PC-9 (cell line): ENCODE data around the gene DNMT3A. TPM values are rescaled to one million over a fixed set of nuclear protein-coding genes. Genes with fewer than 3 reads are reported as not detected.

Experiments used
- BruUV-seq: library from RNA; stranded (reverse); fragments of 400-500 nt; replicated peaks from 2 replicates; lab custom pipeline; 2021; lab: Mats Ljungman, UMichigan
- CTCF ChIA-PET: fragments of 300-600 bp; sonication (Branson Sonifier 250); formaldehyde crosslinking; loops from one replicate; lab custom pipeline; 2022; ENCODE audit warnings: antibody characterized with exemption; lab: Charles Lee
- POLR2A ChIA-PET: fragments of 300-600 bp; sonication (Branson Sonifier 250); formaldehyde crosslinking; loops from one replicate; lab custom pipeline; 2022; ENCODE audit warnings: antibody characterized with exemption; ENCODE audit not compliant: unreplicated experiment; lab: Charles Lee
- DNase-seq, 2 experiments: peaks; one replicate each; pipeline versions ENCODE4 v3.0.0 to v3.0.0-alpha.2; 2015 to 2022; ENCODE audit warnings: mixed read lengths in 1 of 2
- H2AFZ ChIP-seq: fragments of 200-600 bp; sonication (generic); 2 replicates; pipeline ENCODE4 v1.8.1; 2017; ENCODE audit warnings: antibody characterized with exemption
- H3F3A ChIP-seq: fragments of 200-600 bp; sonication (generic); 2 replicates; pipeline ENCODE4 v1.8.1; 2017; ENCODE audit warnings: antibody characterized with exemption, mild to moderate bottlenecking, low read depth; ENCODE audit not compliant: insufficient read depth
- H3K27ac ChIP-seq: fragments of 200-600 bp; sonication (generic); 2 replicates; pipeline ENCODE4 v1.6.1; 2016; ENCODE audit warnings: mixed run types
- H3K27me3 ChIP-seq: fragments of 200-600 bp; sonication (generic); 2 replicates; pipeline ENCODE4 v1.6.1; 2016; ENCODE audit warnings: low read depth, mixed run types; ENCODE audit not compliant: insufficient read depth
- H3K36me3 ChIP-seq: fragments of 200-600 bp; sonication (generic); 2 replicates; pipeline ENCODE4 v1.6.1; 2016; ENCODE audit warnings: low read depth, mixed run types
- H3K4me1 ChIP-seq: fragments of 200-600 bp; sonication (generic); replicated peaks from 2 replicates; pipeline ENCODE4 v1.6.1; 2016; ENCODE audit warnings: mixed run types; ENCODE audit not compliant: insufficient read depth
- H3K4me2 ChIP-seq: fragments of 200-600 bp; sonication (generic); 2 replicates; pipeline ENCODE4 v1.6.1; 2017; ENCODE audit warnings: mixed run types
- H3K4me3 ChIP-seq: fragments of 200-600 bp; sonication (generic); 2 replicates; pipeline ENCODE4 v1.6.1; 2016; ENCODE audit warnings: mixed run types
- H3K79me2 ChIP-seq: fragments of 200-600 bp; sonication (generic); 2 replicates; pipeline ENCODE4 v1.6.1; 2017; ENCODE audit warnings: low read depth, mixed run types
- H3K9me2 ChIP-seq: fragments of 200-600 bp; sonication (generic); 2 replicates; pipeline ENCODE4 v1.8.1; 2017; ENCODE audit warnings: mild to moderate bottlenecking; ENCODE audit not compliant: insufficient read depth
- H3K9me3 ChIP-seq: fragments of 200-600 bp; sonication (generic); 2 replicates; pipeline ENCODE4 v1.8.1; 2016; ENCODE audit warnings: low read depth; ENCODE audit not compliant: insufficient read depth
- H4K20me1 ChIP-seq: fragments of 200-600 bp; sonication (generic); 2 replicates; pipeline ENCODE4 v1.8.1; 2017; ENCODE audit not compliant: insufficient read depth
- EZH2 ChIP-seq: fragments of 200-600 bp; sonication (generic); IDR thresholded peaks from 2 replicates; pipeline ENCODE4 v1.8.0; 2017; ENCODE audit warnings: antibody characterized with exemption, low read depth
- intact Hi-C: fragments of 100-400 bp; cut with micrococcal nuclease; formaldehyde crosslinking; loops from one replicate; pipeline ENCODE4 v1.10.0; 2022; ENCODE audit not compliant: unreplicated experiment
- total RNA-seq: library from RNA; stranded (reverse); gene quantifications from 2 replicates; pipeline ENCODE4 v1.2.3, GENCODE V29; 2021
- TF ChIP-seq, protein P1 (sequence below): fragments of 200-600 bp; sonication (generic); conservative IDR thresholded peaks from 2 replicates; pipeline ENCODE4 v1.6.1; 2017; ENCODE audit warnings: mixed run types, antibody characterized with exemption, mild to moderate bottlenecking, moderate library complexity

DNMT3A gene
- total RNA-seq, 1 experiment from 2014 or later = 38.9 TPM

DNA sequence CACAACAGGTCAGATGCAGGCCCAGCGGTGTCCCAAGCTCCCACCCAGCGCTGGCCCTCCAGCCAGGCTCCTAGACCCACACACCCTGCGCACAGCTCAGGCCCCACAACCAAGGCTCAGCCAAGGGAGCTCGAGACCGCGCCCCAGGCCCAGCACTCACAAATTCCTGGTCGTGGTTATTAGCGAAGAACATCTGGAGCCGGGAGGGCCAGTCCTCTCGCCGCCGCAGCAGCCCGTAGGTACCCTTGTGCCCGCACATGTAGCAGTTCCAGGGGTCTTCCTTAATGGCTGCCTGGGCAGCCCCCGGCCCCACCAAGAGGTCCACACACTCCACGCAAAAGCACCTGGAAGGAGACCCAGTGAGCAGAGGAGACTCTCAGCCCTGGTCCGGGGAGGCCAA, 97.7 kb downstream of the DNMT3A start:
- Histone ChIP-seq H3K27ac (no peak overlapping the region), H3K4me2 (no peak overlapping the region), H3K79me2 (no peaks in the 10 kb centered on the region), H3K4me3 (no peak overlapping the region), H4K20me1 (no peaks in the 10 kb centered on the region), H3K9me2 (no peaks in the 10 kb centered on the region), H2AFZ (no peak overlapping the region), H3K36me3 (0 out of 2 replicates have a peak, but pooled peaks cover 8% of the 10 kb centered on the region), H3K4me1 (no peaks in the 10 kb centered on the region), H3K27me3 (no peaks in the 10 kb centered on the region), H3K9me3 (no peaks in the 10 kb centered on the region), H3F3A (no peaks in the 10 kb centered on the region)
- intact Hi-C loops = no loop called here
- ChIA-PET POLR2A (no interaction called here), CTCF (no interaction called here)
- TF ChIP-seq, protein P1, sequence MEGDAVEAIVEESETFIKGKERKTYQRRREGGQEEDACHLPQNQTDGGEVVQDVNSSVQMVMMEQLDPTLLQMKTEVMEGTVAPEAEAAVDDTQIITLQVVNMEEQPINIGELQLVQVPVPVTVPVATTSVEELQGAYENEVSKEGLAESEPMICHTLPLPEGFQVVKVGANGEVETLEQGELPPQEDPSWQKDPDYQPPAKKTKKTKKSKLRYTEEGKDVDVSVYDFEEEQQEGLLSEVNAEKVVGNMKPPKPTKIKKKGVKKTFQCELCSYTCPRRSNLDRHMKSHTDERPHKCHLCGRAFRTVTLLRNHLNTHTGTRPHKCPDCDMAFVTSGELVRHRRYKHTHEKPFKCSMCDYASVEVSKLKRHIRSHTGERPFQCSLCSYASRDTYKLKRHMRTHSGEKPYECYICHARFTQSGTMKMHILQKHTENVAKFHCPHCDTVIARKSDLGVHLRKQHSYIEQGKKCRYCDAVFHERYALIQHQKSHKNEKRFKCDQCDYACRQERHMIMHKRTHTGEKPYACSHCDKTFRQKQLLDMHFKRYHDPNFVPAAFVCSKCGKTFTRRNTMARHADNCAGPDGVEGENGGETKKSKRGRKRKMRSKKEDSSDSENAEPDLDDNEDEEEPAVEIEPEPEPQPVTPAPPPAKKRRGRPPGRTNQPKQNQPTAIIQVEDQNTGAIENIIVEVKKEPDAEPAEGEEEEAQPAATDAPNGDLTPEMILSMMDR = no peak
- TF ChIP-seq EZH2 = no peak
- DNase-seq = peak in 1 of 2 experiments; percentile 20
- BruUV-seq = no TSS peak

DNA sequence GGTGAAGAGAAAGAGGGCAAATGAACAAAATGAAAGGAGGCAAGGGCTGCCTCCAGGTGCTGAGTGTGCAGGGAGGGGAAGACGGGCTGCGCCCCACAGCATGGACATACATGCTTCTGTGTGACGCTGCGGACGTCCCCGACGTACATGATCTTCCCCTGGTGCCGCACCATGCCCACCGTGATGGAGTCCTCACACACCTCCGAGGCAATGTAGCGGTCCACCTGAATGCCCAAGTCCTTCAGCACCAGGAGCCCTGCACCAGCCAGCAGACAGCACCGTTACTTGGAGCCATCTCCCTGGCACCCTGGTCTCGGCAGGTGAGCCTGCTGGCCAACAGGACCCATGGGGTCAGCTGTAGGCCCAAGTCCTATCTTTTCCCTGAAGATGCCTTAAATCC, 100.3 kb downstream of the DNMT3A start:
- ChIA-PET CTCF (no interaction called here), POLR2A (no interaction called here)
- Histone ChIP-seq H3K36me3 (0 out of 2 replicates have a peak, but pooled peaks cover 5% of the 10 kb centered on the region), H3K4me3 (no peak overlapping the region), H3K4me2 (no peak overlapping the region), H4K20me1 (no peaks in the 10 kb centered on the region), H2AFZ (no peak overlapping the region), H3K9me2 (no peaks in the 10 kb centered on the region), H3F3A (no peaks in the 10 kb centered on the region), H3K9me3 (no peaks in the 10 kb centered on the region), H3K27ac (no peak overlapping the region), H3K4me1 (no peaks in the 10 kb centered on the region), H3K79me2 (no peaks in the 10 kb centered on the region), H3K27me3 (no peaks in the 10 kb centered on the region)
- intact Hi-C loops = no loop called here
- DNase-seq = no peak
- no peak for TF ChIP-seq EZH2
- TF ChIP-seq, protein P1 = no peak
- BruUV-seq = no TSS peak

DNA sequence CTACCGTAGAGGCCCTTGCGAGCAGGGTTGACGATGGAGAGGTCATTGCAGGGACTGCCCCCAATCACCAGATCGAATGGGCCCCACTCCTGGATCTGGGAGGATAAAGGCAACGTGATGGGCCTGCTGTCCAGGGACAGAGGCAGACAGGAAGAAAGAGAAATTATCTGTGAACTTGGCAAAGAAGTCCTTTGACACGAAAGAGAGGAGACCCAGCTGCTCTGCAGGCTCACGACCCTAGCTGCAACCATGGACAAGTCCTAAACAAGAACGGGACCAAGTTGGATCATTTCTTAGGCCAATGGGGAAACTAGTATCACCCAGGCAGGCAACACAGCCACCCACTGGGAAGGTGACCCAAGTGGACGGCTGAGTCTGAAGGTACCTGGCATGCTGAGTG, 101.1 kb downstream of the DNMT3A start:
- H3K79me2 ChIP-seq = no peaks in the 10 kb centered on the region
- no peak for TF ChIP-seq EZH2
- TF ChIP-seq, protein P1 = no peak
- CTCF ChIA-PET = no interaction called here
- no peaks in the 10 kb centered on the region for H3K27me3 ChIP-seq
- no peaks in the 10 kb centered on the region for H3F3A ChIP-seq
- H3K36me3 ChIP-seq = 0 out of 2 replicates have a peak, but pooled peaks cover 3% of the 10 kb centered on the region
- POLR2A ChIA-PET = no interaction called here
- H4K20me1 ChIP-seq = no peaks in the 10 kb centered on the region
- no peaks in the 10 kb centered on the region for H3K4me1 ChIP-seq
- H3K4me2 ChIP-seq = no peak overlapping the region
- BruUV-seq = no TSS peak
- H2AFZ ChIP-seq = no peak overlapping the region
- intact Hi-C loops = no loop called here
- no peak overlapping the region for H3K4me3 ChIP-seq
- H3K9me3 ChIP-seq = no peaks in the 10 kb centered on the region
- H3K27ac ChIP-seq = no peak overlapping the region
- H3K9me2 ChIP-seq = no peaks in the 10 kb centered on the region
- no peak for DNase-seq
